Esophagus squamous epithelium (tissue), 5 donors: ENCODE data around the gene APLP2. TPM values are rescaled to one million over a fixed set of nuclear protein-coding genes. Genes with fewer than 3 reads are reported as not detected.
"Not testable (repeated sequence)": the region's sequence is repeated elsewhere in the genome, so short reads cannot be mapped to it uniquely, and the experiment has no call there.

Experiments
- DNase-seq: peaks from one replicate; lab custom pipeline; 2025; lab: John Stamatoyannopoulos, UW
- H3K27ac ChIP-seq, 4 donors: fragments of 200-600 bp; sonication (generic); one replicate each; pipeline ENCODE4 v1.5.1; 2016 to 2019; ENCODE audit warnings: mild to moderate bottlenecking in 1 of 4
- H3K27me3 ChIP-seq, 4 donors: fragments of 200-600 bp; sonication (generic); 1 replicate in 3 of 4; 2 replicates in 1 of 4; pipeline versions ENCODE4 v1.5.1 to v1.6.0; 2017 to 2021; ENCODE audit warnings: antibody characterized with exemption in 1 of 4
- H3K36me3 ChIP-seq, 3 donors: fragments of 200-600 bp; sonication (generic); one replicate each; pipeline ENCODE4 v1.5.1; 2016 to 2019
- H3K4me1 ChIP-seq, 3 donors: fragments of 200-600 bp; sonication (generic); one replicate each; pipeline ENCODE4 v1.5.1; 2017 to 2019
- H3K4me3 ChIP-seq, 4 donors: fragments of 200-600 bp; sonication (generic); 1 replicate in 3 of 4; 2 replicates in 1 of 4; pipeline ENCODE4 v1.5.1; 2016 to 2019; ENCODE audit warnings: mild to moderate bottlenecking in 2 of 4, moderate library complexity in 1 of 4
- H3K9me3 ChIP-seq, 3 donors: fragments of 200-600 bp; sonication (generic); one replicate each; pipeline ENCODE4 v1.5.1; 2016 to 2019
- POLR2A ChIP-seq, 4 donors: fragments of 450-650 bp; IDR thresholded peaks; one replicate each; pipeline ENCODE4 v1.6.1; 2017; ENCODE audit warnings: antibody characterized with exemption in 4 of 4, mild to moderate bottlenecking in 4 of 4, moderate library complexity in 3 of 4
- WGBS, 2 donors: methylation state at CpG; one replicate each; pipeline ENCODE4 v1.1.5; 2018; 5-methylcytosine and 5-hydroxymethylcytosine counted together
- intact Hi-C: fragments of 100-400 bp; cut with DNase I; formaldehyde crosslinking; loops from one replicate; pipeline ENCODE4 v1.15.0; 2022
- small RNA-seq, 4 donors: library from RNA; depleted of rRNA; stranded (forward); fragments of <200 nt; gene quantifications; one replicate each; pipeline ENCODE3, GENCODE V24; 2016
- total RNA-seq, 4 donors: library from RNA; depleted of rRNA; stranded (reverse); fragments of >200 nt; gene quantifications; one replicate each; pipeline ENCODE4 v1.1.0, GENCODE V29; 2016
- TF ChIP-seq, protein P1 (sequence below), 6 experiments: fragments of 450-650 bp in 4 of 6; fragments of 200-600 bp in 2 of 6; sonication (generic) in 2 of 6; IDR thresholded peaks; one replicate each; pipeline ENCODE4 v1.5.1; 2016 to 2019; ENCODE audit warnings: antibody characterized with exemption in 6 of 6, mild to moderate bottlenecking in 4 of 6, moderate library complexity in 4 of 6
- donor health status: DM: yes; HTN: yes; CAD: no.

The APLP2 gene
- total RNA-seq, 4 donors from 2014 or later, result 134 to 221 (median 177) TPM

DNA sequence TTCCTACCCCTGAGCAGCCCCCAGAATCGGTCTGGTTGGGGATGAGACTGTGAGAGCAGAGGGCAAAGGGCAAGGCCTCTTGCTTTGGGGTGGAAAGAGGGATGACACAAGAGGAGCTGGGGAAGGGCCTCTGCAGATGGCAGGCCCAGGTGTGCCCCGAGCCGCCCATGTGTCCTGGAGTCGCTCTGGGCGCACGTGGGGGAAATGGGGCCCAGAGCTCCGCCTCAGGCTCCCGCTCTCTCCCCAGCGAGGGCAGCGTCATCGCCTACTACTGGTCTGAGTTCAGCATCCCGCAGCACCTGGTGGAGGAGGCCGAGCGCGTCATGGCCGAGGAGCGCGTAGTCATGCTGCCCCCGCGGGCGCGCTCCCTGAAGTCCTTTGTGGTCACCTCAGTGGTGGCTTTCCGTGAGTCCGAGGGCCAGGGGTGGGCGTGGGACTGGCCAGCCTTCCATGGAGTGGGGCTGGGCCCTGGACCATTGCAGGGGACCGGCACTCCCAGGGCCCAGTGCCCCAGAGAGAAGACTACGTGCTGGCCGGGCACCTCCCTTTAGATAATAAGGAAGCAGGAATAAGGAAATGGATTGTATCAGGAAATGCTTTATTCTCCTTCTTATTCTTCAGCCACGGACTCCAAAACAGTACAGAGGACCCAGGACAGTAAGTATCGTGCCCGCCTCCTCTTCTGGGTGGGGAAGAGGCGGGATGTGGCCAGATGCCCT is 120.0 kb downstream of the APLP2 start:
- Histone ChIP-seq H3K27me3 (no peaks in the 10 kb centered on the region), H3K27ac (peak overlapping the region in 3 of 4 donors; percentile 7 to 32 (median 18)), H3K9me3 (no peaks in the 10 kb centered on the region), H3K4me3 (no peak overlapping the region), H3K4me1 (peaks cover 0 to 20% (median 6%) of the 10 kb centered on the region in 3 donors), H3K36me3 (peaks cover 0 to 64% (median 7%) of the 10 kb centered on the region in 3 donors)
- intact Hi-C loops, result no loop called here
- DNase-seq, result no peak
- TF ChIP-seq, protein P1, sequence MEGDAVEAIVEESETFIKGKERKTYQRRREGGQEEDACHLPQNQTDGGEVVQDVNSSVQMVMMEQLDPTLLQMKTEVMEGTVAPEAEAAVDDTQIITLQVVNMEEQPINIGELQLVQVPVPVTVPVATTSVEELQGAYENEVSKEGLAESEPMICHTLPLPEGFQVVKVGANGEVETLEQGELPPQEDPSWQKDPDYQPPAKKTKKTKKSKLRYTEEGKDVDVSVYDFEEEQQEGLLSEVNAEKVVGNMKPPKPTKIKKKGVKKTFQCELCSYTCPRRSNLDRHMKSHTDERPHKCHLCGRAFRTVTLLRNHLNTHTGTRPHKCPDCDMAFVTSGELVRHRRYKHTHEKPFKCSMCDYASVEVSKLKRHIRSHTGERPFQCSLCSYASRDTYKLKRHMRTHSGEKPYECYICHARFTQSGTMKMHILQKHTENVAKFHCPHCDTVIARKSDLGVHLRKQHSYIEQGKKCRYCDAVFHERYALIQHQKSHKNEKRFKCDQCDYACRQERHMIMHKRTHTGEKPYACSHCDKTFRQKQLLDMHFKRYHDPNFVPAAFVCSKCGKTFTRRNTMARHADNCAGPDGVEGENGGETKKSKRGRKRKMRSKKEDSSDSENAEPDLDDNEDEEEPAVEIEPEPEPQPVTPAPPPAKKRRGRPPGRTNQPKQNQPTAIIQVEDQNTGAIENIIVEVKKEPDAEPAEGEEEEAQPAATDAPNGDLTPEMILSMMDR (IDR thresholded peaks at IDR 0.05), result no peak
- TF ChIP-seq POLR2A (IDR thresholded peaks at IDR 0.05), result no peak
- WGBS, 2 donors, result 60 to 84% methylated on average over 2 to 18 of the region's 32 CpGs

DNA sequence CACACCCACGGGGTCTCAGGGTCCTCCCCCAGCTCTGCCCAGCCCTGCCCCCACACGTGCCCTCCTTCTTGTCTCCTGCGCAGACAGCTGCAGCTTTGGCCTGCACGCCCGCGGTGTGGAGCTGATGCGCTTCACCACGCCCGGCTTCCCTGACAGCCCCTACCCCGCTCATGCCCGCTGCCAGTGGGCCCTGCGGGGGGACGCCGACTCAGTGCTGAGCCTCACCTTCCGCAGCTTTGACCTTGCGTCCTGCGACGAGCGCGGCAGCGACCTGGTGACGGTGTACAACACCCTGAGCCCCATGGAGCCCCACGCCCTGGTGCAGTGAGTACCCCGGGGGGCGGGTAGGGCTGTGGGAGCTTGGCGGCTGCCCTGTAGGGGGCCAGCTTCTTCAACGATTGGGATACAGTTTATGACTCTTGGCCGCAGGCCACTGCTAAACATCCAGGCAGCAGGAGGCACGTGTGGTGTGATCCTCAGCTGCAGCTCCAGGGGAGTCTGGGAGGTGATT is 120.7 kb downstream of the APLP2 start:
- H3K27ac ChIP-seq, result peak overlapping the region in 3 of 4 donors; percentile 7 to 32 (median 18)
- WGBS, 2 donors, result 89 to 94% methylated on average over 15 to 16 of the region's 29 CpGs
- H3K36me3 ChIP-seq, result peaks cover 0 to 72% (median 7%) of the 10 kb centered on the region in 3 donors
- H3K4me3 ChIP-seq, result no peak overlapping the region
- no peak for DNase-seq
- peaks cover 0 to 20% (median 6%) of the 10 kb centered on the region in 3 donors for H3K4me1 ChIP-seq
- no peaks in the 10 kb centered on the region for H3K27me3 ChIP-seq
- H3K9me3 ChIP-seq, result no peaks in the 10 kb centered on the region
- intact Hi-C loops, result no loop called here
- TF ChIP-seq, protein P1 (IDR thresholded peaks at IDR 0.05), result no peak
- no peak for TF ChIP-seq POLR2A (IDR thresholded peaks at IDR 0.05)

DNA sequence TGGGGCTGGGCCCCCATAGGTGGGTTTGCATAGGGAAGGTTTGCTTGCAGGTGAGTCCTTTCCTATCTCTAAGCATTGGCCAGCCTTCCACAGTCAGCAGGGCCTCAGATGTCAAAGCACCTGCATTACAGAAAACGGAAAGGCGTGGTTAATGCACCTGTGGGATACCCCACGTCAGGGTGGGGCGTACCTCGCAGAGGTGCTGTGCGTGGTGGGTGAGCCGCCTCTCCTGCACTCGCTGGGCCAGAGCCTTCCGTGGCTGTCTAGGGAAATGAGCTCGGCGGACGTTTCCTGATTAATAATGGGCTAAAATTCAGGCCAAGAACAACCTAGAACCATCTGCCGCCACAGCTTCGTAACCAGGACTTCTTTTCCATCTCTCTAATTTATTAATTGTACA is 122.2 kb downstream of the APLP2 start:
- H3K9me3 ChIP-seq, result no peaks in the 10 kb centered on the region
- H3K4me1 ChIP-seq, result peaks cover 0 to 20% (median 6%) of the 10 kb centered on the region in 3 donors
- H3K27ac ChIP-seq, result no peak overlapping the region
- peaks cover 0 to 87% (median 7%) of the 10 kb centered on the region in 3 donors for H3K36me3 ChIP-seq
- no peak for TF ChIP-seq POLR2A (IDR thresholded peaks at IDR 0.05)
- TF ChIP-seq, protein P1 (IDR thresholded peaks at IDR 0.05), result no peak
- WGBS, 2 donors, result 89 to 92% methylated on average over 14 of the region's 14 CpGs
- no peak overlapping the region for H3K4me3 ChIP-seq
- intact Hi-C loops, result no loop called here
- no peak for DNase-seq
- no peaks in the 10 kb centered on the region for H3K27me3 ChIP-seq

DNA sequence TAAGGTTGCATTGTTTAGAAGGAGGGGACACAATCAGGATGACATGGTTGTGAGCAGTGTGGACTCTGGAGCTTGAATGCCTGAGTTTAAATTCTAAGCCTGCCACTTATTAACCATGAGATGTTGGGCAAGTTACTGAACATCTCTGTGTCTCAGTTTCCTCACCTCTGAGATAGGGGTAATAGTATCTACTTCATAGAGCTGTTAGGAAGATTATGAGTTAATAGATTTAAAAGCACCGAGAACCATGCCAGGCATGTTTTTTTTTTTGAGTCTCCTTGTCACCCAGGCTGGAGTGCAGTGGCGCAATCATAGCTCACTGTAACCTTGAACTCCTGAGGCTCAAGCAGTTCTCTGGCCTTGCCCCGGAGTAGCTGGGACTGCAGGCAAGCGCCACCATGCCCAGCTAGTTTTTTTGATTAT is 123.2 kb downstream of the APLP2 start:
- intact Hi-C loops, result no loop called here

DNA sequence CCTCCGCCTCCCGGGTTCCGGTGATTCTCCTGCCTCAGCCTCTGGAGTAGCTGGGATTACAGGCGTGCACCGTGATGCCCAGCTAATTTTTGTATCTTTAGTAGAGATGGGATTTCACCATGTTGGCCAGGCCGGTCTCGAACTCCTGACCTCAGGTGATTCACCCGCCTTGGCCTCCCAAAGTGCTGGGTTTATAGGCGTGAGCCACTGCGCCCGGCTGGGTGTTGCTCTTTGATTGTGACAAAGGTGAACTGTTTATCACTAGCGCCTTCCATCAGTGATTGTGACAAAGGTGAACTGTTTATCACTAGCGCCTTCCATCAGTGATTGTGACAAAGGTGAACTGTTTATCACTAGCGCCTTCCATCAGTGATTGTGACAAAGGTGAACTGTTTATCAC is 123.9 kb downstream of the APLP2 start:
- DNase-seq, H3K27me3 ChIP-seq, H3K9me3 ChIP-seq, intact Hi-C loops, H3K27ac ChIP-seq, H3K4me1 ChIP-seq, H3K4me3 ChIP-seq: not testable (repeated sequence)
- 88 to 93% methylated on average over 9 to 11 of the region's 14 CpGs for WGBS, 2 donors
- H3K36me3 ChIP-seq, result peaks cover 12 to 100% (median 14%) of the 10 kb centered on the region in 3 donors

More for the DNA sequence above, 123.2 kb downstream of the APLP2 start:
- TF ChIP-seq POLR2A (IDR thresholded peaks at IDR 0.05), result no peak
- TF ChIP-seq, protein P1 (IDR thresholded peaks at IDR 0.05), result no peak
- H3K27ac ChIP-seq, result no peak overlapping the region
- WGBS, 2 donors, result 83 to 85% methylated on average over 4 of the region's 4 CpGs
- peaks cover 0 to 10% (median under 1%) of the 10 kb centered on the region in 3 donors for H3K4me1 ChIP-seq
- peaks cover 7 to 96% (median 12%) of the 10 kb centered on the region in 3 donors for H3K36me3 ChIP-seq
- no peaks in the 10 kb centered on the region for H3K9me3 ChIP-seq
- H3K27me3 ChIP-seq, result no peaks in the 10 kb centered on the region
- no peak for DNase-seq
- H3K4me3 ChIP-seq, result no peak overlapping the region

Small RNA genes within 50 kb of the gene (small RNA-seq; reads per million reads assigned to genes)
- 0 reads per million in 4 donors for gene RF00015
- gene RPL34P21, result 0 reads per million in 4 donors

Other genes starting within 250 kb of the APLP2 start
- gene NFRKB, start 174.3 kb upstream of the APLP2 start, total RNA-seq, result 10 to 100 TPM; 18.2 to 35.9 (median 23.8) TPM
- 10 to 100 TPM in 1 of 4 donors, 1 to 10 TPM in 3; 7.3 to 11.2 (median 7.7) TPM for gene PRDM10, start 67.1 kb upstream of the APLP2 start, total RNA-seq
- 100 to 1,000 TPM; 109 to 225 (median 141) TPM for gene ST14, start 89.9 kb downstream of the APLP2 start, total RNA-seq
- gene ZBTB44, start 245.0 kb downstream of the APLP2 start, total RNA-seq, result 10 to 100 TPM; 23.1 to 76.7 (median 33.0) TPM